ENCODE data around the gene STK39.

GRCh38 chr2:168107322-168107721 is 140.1 kb downstream of the STK39 start:
- TF ChIP-seq GATA2 (IDR thresholded peaks at IDR 0.05; ENCODE audit: low read depth, low read length) (peak; percentile 68; the same call in 1 of the 2 replicates), GATA3 (IDR thresholded peaks at IDR 0.05; ENCODE audit: low read depth, low read length) (peak; percentile 93)

All from SH-SY5Y (cell line).